Bronchial epithelial cell (primary cell): ENCODE measurements around the gene NFE2L2. TPM values are rescaled to one million over a fixed set of nuclear protein-coding genes. Genes with fewer than 3 reads are reported as not detected.

Experiments used
- DNase-seq: peaks from one replicate; pipeline ENCODE4 v3.0.0-alpha.2; 2010; ENCODE audit warnings: low read depth
- FAIRE-seq: peaks from 2 replicates; lab custom pipeline; 2011; peaks lifted over from hg19 to GRCh38; lab: Jason Lieb, UNC
- H3K27me3 ChIP-seq: 2 replicates; pipeline ENCODE4 v1.5.1; 2011; ENCODE audit warnings: low read length; ENCODE audit not compliant: control insufficient read depth, insufficient read depth
- H3K36me3 ChIP-seq: 2 replicates; pipeline ENCODE4 v1.5.1; 2011; ENCODE audit warnings: low read length; ENCODE audit not compliant: control insufficient read depth, insufficient read depth
- H3K4me3 ChIP-seq: 2 replicates; pipeline ENCODE4 v1.5.1; 2011; ENCODE audit warnings: mild to moderate bottlenecking, low read depth, low read length, control low read depth
- total RNA-seq: library from RNA; depleted of rRNA; stranded (reverse); fragments of >200 nt; gene quantifications from 2 replicates; pipeline ENCODE4 v1.2.1, GENCODE V29; 2014
- TF ChIP-seq, protein P1 (sequence below): IDR thresholded peaks from 2 replicates; pipeline ENCODE4 v1.5.1; 2011; ENCODE audit warnings: mild to moderate bottlenecking, moderate library complexity, low read length, control low read depth, inconsistent platforms; ENCODE audit not compliant: insufficient read depth, severe bottlenecking

NFE2L2 gene
- total RNA-seq, 1 donor from 2014 or later: 64.5 TPM

DNA sequence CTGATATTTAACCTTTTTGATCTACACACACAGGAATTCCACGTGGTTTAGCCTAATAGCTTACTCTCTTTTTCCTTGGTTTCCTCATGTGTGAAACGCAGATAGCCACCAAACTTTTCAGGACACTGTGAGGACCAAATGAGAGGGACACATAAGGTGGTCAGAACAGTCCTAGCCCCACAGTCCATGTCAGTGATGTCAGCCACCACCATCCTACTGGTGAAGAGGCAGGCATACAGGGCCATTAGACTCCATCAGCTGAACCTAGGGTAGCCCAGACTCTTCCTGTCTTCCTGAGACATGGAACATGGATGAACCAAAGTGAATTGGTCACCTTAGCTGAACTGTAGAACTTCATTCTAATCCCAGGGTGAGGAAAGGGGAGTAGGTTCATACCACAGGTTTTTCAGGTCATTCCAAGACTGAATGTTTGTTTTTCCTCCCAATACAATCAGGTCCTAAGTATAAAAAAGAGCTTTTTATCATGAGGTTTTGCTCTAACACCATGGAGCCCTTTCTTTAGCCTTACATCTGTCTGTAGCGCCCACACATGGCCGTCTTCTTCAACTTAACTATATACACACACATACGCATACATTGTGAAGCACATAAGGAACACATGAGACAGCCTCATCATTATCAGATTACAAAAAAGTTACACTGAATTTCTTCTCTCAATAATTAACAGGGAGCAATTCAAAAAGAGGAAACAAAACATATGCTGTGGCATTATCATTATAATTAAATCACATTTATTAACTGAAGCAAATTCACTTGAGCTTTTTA is 18.5 kb upstream of the NFE2L2 start:
- no peak overlapping the region for H3K4me3 ChIP-seq
- H3K36me3 ChIP-seq: peaks cover 5% of the 10 kb centered on the region
- TF ChIP-seq, protein P1, sequence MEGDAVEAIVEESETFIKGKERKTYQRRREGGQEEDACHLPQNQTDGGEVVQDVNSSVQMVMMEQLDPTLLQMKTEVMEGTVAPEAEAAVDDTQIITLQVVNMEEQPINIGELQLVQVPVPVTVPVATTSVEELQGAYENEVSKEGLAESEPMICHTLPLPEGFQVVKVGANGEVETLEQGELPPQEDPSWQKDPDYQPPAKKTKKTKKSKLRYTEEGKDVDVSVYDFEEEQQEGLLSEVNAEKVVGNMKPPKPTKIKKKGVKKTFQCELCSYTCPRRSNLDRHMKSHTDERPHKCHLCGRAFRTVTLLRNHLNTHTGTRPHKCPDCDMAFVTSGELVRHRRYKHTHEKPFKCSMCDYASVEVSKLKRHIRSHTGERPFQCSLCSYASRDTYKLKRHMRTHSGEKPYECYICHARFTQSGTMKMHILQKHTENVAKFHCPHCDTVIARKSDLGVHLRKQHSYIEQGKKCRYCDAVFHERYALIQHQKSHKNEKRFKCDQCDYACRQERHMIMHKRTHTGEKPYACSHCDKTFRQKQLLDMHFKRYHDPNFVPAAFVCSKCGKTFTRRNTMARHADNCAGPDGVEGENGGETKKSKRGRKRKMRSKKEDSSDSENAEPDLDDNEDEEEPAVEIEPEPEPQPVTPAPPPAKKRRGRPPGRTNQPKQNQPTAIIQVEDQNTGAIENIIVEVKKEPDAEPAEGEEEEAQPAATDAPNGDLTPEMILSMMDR: no peak
- H3K27me3 ChIP-seq: no peaks in the 10 kb centered on the region
- no peak for DNase-seq
- FAIRE-seq: no peak

DNA sequence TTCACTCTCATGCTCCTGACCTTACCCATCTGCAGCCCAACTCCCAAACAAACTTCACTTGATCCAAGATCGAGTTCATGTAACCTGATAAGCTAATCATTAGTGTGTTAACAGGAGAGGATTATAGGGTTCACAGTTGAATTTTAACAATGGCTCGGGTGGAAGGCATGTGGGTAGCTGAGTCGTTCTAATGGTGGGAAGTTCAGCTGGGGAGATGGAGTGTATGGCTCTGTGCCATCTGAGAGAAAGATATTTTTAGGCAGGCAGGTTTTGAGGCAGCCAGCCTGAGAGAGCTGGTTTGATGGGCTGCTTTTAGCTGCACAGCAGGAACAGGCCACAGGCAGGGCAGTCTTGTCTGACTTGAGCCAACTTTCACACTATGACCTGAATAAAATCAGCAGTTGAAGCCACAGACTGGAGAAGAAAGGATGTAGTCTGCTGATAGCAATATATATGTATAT is 17.7 kb upstream of the NFE2L2 start:
- Histone ChIP-seq H3K27me3 (no peaks in the 10 kb centered on the region), H3K4me3 (no peak overlapping the region), H3K36me3 (peaks cover 3% of the 10 kb centered on the region)
- DNase-seq (no peak), FAIRE-seq (no peak)
- TF ChIP-seq, protein P1: no peak

DNA sequence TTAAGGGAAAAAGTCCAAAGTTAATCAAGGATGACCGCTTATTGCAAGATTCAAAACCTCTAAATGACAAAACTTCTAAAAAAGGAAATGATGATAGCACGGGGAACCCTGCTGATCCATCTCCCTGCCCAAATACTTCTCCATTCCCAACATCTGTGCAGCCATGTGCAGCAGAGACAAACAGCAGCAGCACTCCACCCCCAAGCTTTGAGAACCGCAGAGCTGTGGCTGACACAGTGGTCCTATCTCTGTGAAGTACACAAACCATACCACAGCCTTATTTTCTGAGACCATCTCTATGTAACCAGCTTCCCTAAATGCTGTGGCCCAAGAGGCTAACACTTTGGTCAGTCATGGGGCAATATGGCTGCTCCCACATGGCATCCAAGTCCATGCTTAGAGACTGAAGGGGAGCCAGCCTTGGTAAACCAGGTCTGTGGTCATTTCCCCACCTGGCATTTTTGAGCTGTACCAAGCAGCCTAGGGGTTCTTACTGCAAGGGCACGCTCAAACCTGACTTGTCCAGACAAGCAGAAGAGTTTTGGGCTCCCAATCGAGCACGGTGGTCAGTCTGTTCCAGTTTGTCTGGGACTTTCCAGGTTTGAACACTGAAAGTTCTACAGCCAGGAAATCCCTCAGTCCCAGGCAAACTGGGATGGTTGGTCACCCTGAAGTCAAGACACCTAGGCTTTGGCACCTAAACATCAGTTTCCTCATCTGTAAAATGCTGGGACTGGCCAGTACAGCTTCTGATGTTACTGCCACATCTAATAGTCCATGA is 17.1 kb upstream of the NFE2L2 start:
- no peaks in the 10 kb centered on the region for H3K27me3 ChIP-seq
- TF ChIP-seq, protein P1: no peak
- FAIRE-seq (no peak), DNase-seq (peak; percentile 64)
- H3K36me3 ChIP-seq: peaks cover 1% of the 10 kb centered on the region
- no peak overlapping the region for H3K4me3 ChIP-seq

DNA sequence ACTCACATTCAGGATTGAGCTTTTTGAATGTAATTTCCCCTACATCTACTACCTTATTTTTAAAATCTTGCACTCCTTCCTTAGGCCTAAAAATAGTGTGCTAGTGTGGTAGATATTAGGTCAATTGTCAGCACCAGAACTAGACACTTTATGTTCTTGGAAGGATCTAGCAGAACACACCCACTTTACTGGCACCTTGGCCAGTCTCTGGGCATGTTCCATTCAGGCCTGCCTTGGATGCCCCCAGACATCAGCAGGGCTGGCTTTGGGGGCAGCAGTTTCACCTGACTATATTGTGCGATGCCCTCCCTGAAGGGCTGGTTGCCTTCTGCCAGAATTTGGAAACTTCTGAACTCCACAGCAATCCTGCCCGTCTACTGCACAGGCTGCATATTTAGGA is 15.3 kb upstream of the NFE2L2 start:
- TF ChIP-seq, protein P1: no peak
- no peak for FAIRE-seq
- no peak overlapping the region for H3K4me3 ChIP-seq
- no peak for DNase-seq
- H3K27me3 ChIP-seq: no peaks in the 10 kb centered on the region
- H3K36me3 ChIP-seq: no peaks in the 10 kb centered on the region

DNA sequence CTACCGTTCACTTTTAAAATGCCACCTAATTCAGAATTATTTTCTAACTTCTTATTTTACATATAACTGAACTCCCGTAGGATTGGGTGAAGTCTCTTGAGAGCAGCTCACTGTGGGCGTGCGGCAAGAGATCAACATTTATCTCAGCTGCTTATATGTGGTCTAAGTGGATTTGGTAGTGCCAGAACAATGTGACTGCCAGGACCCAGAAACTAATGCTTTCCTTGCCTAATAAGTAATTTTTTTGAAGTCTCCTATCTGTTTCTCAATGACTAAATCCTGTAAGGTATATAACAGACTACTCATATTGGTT is 11.2 kb upstream of the NFE2L2 start:
- Histone ChIP-seq H3K4me3 (no peak overlapping the region), H3K36me3 (no peaks in the 10 kb centered on the region)

More for the DNA sequence above, 11.2 kb upstream of the NFE2L2 start:
- no peaks in the 10 kb centered on the region for H3K27me3 ChIP-seq
- TF ChIP-seq, protein P1: no peak
- FAIRE-seq (no peak), DNase-seq (no peak)
